SK-N-SH treated with all-trans-retinoic acid at 6 μM for 48 hours (cell line): Measurements from ENCODE around the gene C3orf49.

Experiments used
- ATAC-seq: fragments of 200-7000 bp; cut with Tn5 transposase; 3 replicates; pipeline ENCODE4 v1.9.1; 2020; ENCODE audit warnings: mild to moderate bottlenecking, moderate library complexity
- ARNTL ChIP-seq: fragments of 450-650 bp; formaldehyde crosslinking; IDR thresholded peaks from 2 replicates; pipeline ENCODE4 v1.5.0; 2020; ENCODE audit warnings: low read depth, mild to moderate bottlenecking, moderate library complexity, borderline replicate concordance
- BACH2 ChIP-seq: fragments of 250-450 bp; sonication (Bioruptor Pico); IDR thresholded peaks from 2 replicates; pipeline ENCODE4 v1.9.0; 2021; ENCODE audit warnings: mild to moderate bottlenecking, borderline replicate concordance
- CREB5 ChIP-seq: fragments of 250-450 bp; sonication (Bioruptor Pico); IDR thresholded peaks from 2 replicates; pipeline ENCODE4 v1.5.1; 2020; ENCODE audit warnings: low read depth, mild to moderate bottlenecking, moderate library complexity
- CSDC2 ChIP-seq: fragments of 250-450 bp; sonication (Bioruptor Pico); IDR thresholded peaks from 2 replicates; pipeline ENCODE4 v1.5.0; 2020; ENCODE audit warnings: mild to moderate bottlenecking, moderate library complexity
- CSRNP3 ChIP-seq: fragments of 250-450 bp; sonication (Bioruptor Pico); IDR thresholded peaks from 2 replicates; pipeline ENCODE4 v1.5.1; 2021; ENCODE audit warnings: mild to moderate bottlenecking, moderate library complexity
- ISL1 ChIP-seq: fragments of 250-450 bp; sonication (Bioruptor Pico); IDR thresholded peaks from 2 replicates; pipeline ENCODE4 v2.1.2; 2022; ENCODE audit warnings: mild to moderate bottlenecking, moderate library complexity
- OSR1 ChIP-seq: fragments of 250-450 bp; sonication (Bioruptor Pico); IDR thresholded peaks from 2 replicates; pipeline ENCODE4 v1.8.0; 2022; ENCODE audit warnings: moderate library complexity, mild to moderate bottlenecking, inconsistent platforms
- PATZ1 ChIP-seq: fragments of 250-450 bp; sonication (Bioruptor Pico); IDR thresholded peaks from 2 replicates; pipeline ENCODE4 v1.8.0; 2020; ENCODE audit warnings: mild to moderate bottlenecking, moderate library complexity, borderline replicate concordance
- SNAI2 ChIP-seq: fragments of 250-450 bp; sonication (Bioruptor Pico); IDR thresholded peaks from 2 replicates; pipeline ENCODE4 v1.5.0; 2020; ENCODE audit warnings: mild to moderate bottlenecking, moderate library complexity
- TCF4 ChIP-seq: fragments of 250-450 bp; sonication (Bioruptor Pico); IDR thresholded peaks from 2 replicates; pipeline ENCODE4 v1.8.0; 2021; ENCODE audit warnings: mild to moderate bottlenecking, moderate library complexity, borderline replicate concordance
- TOX ChIP-seq: fragments of 250-450 bp; sonication (Bioruptor Pico); IDR thresholded peaks from 2 replicates; pipeline ENCODE4 v1.8.0; 2021; ENCODE audit warnings: mild to moderate bottlenecking, moderate library complexity, borderline replicate concordance
- TSHZ2 ChIP-seq: fragments of 250-450 bp; sonication (Bioruptor Pico); IDR thresholded peaks from 2 replicates; pipeline ENCODE4 v1.5.0; 2020; ENCODE audit warnings: mild to moderate bottlenecking, moderate library complexity
- ZFP30 ChIP-seq: fragments of 450-650 bp; formaldehyde crosslinking; IDR thresholded peaks from 2 replicates; pipeline ENCODE4 v1.5.0; 2022; ENCODE audit warnings: mild to moderate bottlenecking, moderate library complexity

The C3orf49 gene

GRCh38 chr3:63798949-63799348 is 20.1 kb upstream of the C3orf49 start (continued):
- no peak for TF ChIP-seq PATZ1 (CRISPR knock-in tag)
- no peak for TF ChIP-seq TSHZ2 (CRISPR knock-in tag)

GRCh38 chr3:63800097-63800496 is 19.0 kb upstream of the C3orf49 start:
- peak; percentile 70; the same call in 1 of the 2 replicates for TF ChIP-seq TCF4 (CRISPR knock-in tag)
- no peak for TF ChIP-seq SNAI2 (CRISPR knock-in tag)
- peak; percentile 61; the same call in 1 of the 2 replicates for TF ChIP-seq TSHZ2 (CRISPR knock-in tag)
- TF ChIP-seq, all 23 proteins: peak for 2
- no peak for ATAC-seq

GRCh38 chr3:63803911-63804310 is 15.2 kb upstream of the C3orf49 start:
- TF ChIP-seq SNAI2 (CRISPR knock-in tag) (no peak), TOX (CRISPR knock-in tag) (no peak), CSRNP3 (CRISPR knock-in tag) (no peak), PATZ1 (CRISPR knock-in tag) (no peak), ZFP30 (CRISPR knock-in tag) (no peak), ARNTL (no peak), ISL1 (CRISPR knock-in tag) (no peak), OSR1 (no peak), CREB5 (no peak), BACH2 (no peak), CSDC2 (CRISPR knock-in tag) (no peak), TSHZ2 (CRISPR knock-in tag) (no peak)
- ATAC-seq, result no peak
